ENCODE results near the gene TTC39B. TPM values are rescaled to one million over a fixed set of nuclear protein-coding genes. Genes with fewer than 3 reads are reported as not detected.

Gene TTC39B
- total and polyA plus RNA-seq, 11 donors: 0.42 to 5.9 (median 1.2) TPM

GRCh38 chr9:15206903-15207696, 99.9 kb downstream of the TTC39B start:
- no peak overlapping the region for H3K4me3 ChIP-seq
- DNase-seq (no peak), ATAC-seq (no peak)
- intact Hi-C loops (cut with DNase I): no loop called here
- no peak for TF ChIP-seq POLR2A (IDR thresholded peaks at IDR 0.05)
- TF ChIP-seq, protein P1, sequence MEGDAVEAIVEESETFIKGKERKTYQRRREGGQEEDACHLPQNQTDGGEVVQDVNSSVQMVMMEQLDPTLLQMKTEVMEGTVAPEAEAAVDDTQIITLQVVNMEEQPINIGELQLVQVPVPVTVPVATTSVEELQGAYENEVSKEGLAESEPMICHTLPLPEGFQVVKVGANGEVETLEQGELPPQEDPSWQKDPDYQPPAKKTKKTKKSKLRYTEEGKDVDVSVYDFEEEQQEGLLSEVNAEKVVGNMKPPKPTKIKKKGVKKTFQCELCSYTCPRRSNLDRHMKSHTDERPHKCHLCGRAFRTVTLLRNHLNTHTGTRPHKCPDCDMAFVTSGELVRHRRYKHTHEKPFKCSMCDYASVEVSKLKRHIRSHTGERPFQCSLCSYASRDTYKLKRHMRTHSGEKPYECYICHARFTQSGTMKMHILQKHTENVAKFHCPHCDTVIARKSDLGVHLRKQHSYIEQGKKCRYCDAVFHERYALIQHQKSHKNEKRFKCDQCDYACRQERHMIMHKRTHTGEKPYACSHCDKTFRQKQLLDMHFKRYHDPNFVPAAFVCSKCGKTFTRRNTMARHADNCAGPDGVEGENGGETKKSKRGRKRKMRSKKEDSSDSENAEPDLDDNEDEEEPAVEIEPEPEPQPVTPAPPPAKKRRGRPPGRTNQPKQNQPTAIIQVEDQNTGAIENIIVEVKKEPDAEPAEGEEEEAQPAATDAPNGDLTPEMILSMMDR (IDR thresholded peaks at IDR 0.05): no peak
- peaks cover 0 to 11% (median 7%) of the 10 kb centered on the region in 12 donors for H3K4me1 ChIP-seq
- H3K36me3 ChIP-seq: peaks cover 0 to 11% (median 0%) of the 10 kb centered on the region in 9 donors
- no peak overlapping the region for H3K27ac ChIP-seq
- no peaks in the 10 kb centered on the region for H3K27me3 ChIP-seq
- no peaks in the 10 kb centered on the region for H3K9me3 ChIP-seq
- 82 to 88% (median 84%) methylated on average over 3 of the region's 3 CpGs for WGBS, 4 donors

DNA sequence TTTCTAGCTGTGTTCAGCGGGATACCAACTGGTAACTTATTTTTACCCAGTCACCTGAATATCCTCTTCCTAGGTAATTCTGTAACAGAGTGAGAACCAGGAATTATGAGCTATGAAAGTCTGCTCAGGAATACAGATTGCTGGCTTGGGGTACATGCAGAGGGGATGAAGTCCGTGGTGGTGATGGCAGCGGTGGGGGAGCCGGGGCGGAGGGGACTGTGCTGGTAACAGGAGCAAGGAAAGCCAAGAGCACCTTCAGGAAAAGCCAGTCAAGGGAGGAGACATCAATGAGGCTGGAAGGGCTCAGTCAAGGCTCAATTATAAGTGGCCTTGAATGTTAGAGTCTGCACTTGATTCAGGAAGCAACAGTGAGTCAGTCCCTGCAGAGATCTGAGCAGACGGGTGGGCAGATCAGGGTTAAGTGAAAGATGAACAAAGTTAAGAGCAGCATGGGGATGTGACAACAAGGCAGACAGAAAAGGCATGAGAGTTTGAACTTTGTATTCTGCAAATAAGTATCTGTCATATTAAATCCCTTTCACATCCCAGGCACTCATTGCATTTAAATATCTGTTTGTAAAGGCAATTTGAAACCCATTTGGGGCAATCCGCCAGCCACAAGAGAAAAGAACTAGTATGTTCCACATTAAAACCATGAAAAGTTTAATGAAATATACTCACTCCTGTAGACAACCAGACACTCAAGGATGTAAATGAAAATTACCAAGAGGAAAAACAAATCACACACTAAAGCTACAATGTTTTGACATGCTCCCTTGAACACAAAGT, 101.2 kb downstream of the TTC39B start:
- Histone ChIP-seq H3K4me3 (no peak overlapping the region), H3K36me3 (peaks cover 0 to 20% (median 0%) of the 10 kb centered on the region in 9 donors), H3K27me3 (no peaks in the 10 kb centered on the region), H3K4me1 (no peaks in the 10 kb centered on the region), H3K9me3 (no peaks in the 10 kb centered on the region), H3K27ac (no peak overlapping the region)
- ATAC-seq (no peak), DNase-seq (no peak)
- WGBS, 4 donors: 91 to 94% (median 92%) methylated on average over 7 of the region's 7 CpGs
- TF ChIP-seq POLR2A (IDR thresholded peaks at IDR 0.05): no peak
- TF ChIP-seq, protein P1 (IDR thresholded peaks at IDR 0.05): no peak
- intact Hi-C loops (cut with DNase I): no loop called here

- no peaks in the 10 kb centered on the region for H3K9me3 ChIP-seq
- intact Hi-C loops (cut with DNase I): no loop called here
Measured at GRCh38 chr9:15203581-15203980, 103.4 kb downstream of the TTC39B start.

More at GRCh38 chr9:15203581-15203980, 103.4 kb downstream of the TTC39B start:
- DNase-seq (no peak), ATAC-seq (no peak)
- peaks cover 0 to 25% (median 0%) of the 10 kb centered on the region in 9 donors for H3K36me3 ChIP-seq
- H3K4me3 ChIP-seq: no peak overlapping the region
- no peaks in the 10 kb centered on the region for H3K4me1 ChIP-seq
- H3K27ac ChIP-seq: no peak overlapping the region
- no peaks in the 10 kb centered on the region for H3K27me3 ChIP-seq
- TF ChIP-seq POLR2A (IDR thresholded peaks at IDR 0.05): no peak
- TF ChIP-seq, protein P1 (IDR thresholded peaks at IDR 0.05): no peak
- WGBS, 4 donors: 77 to 87% (median 78%) methylated on average over 3 of the region's 3 CpGs

Measured in heart left ventricle (tissue), 16 donors.